ENCODE results near the gene GMPS.
"Not testable (repeated sequence)": the region's sequence is repeated elsewhere in the genome, so short reads cannot be mapped to it uniquely, and the experiment has no call there.

The GMPS gene

GRCh38 chr3:155870133-155870944 is at the start of gene GMPS:
GMPS (plus strand) TSS chr3:155870650; CDS start chr3:155870871, 221 bp downstream.
- DNase-seq = peak; percentile 92

- peak; percentile 91 for DNase-seq
Measured at GRCh38 chr3:155828490-155829098, 41.9 kb upstream of the GMPS start.

GRCh38 chr3:155835341-155836071 is 34.9 kb upstream of the GMPS start:
- DNase-seq = no peak

GRCh38 chr3:155843569-155843968 is 26.9 kb upstream of the GMPS start:
- DNase-seq = no peak

GRCh38 chr3:155846119-155846518 is 24.3 kb upstream of the GMPS start:
- no peak for DNase-seq

GRCh38 chr3:155847993-155848392 is 22.5 kb upstream of the GMPS start:
- no peak for DNase-seq

- DNase-seq = not testable (repeated sequence)
Measured at GRCh38 chr3:155849404-155849803, 21.0 kb upstream of the GMPS start.

GRCh38 chr3:155852341-155852740 is 18.1 kb upstream of the GMPS start:
- DNase-seq = no peak

- DNase-seq = peak; percentile 44
Measured at GRCh38 chr3:155853214-155854140, 17.0 kb upstream of the GMPS start.

GRCh38 chr3:155854141-155854940 is 16.1 kb upstream of the GMPS start, which contains the start of gene SLC33A1:
SLC33A1 (minus strand) TSS chr3:155854427; CDS start chr3:155853997, 430 bp downstream.
- peak; percentile 100 for DNase-seq

GRCh38 chr3:155859859-155860258 is 10.6 kb upstream of the GMPS start:
- peak; percentile 69 for DNase-seq

- DNase-seq = not testable (repeated sequence)
Measured at GRCh38 chr3:155860424-155860823, 10.0 kb upstream of the GMPS start.

GRCh38 chr3:155861476-155862183 is 8.8 kb upstream of the GMPS start:
- DNase-seq = no peak

- DNase-seq = peak; percentile 62
Measured at GRCh38 chr3:155862290-155862982, 8.0 kb upstream of the GMPS start.

GRCh38 chr3:155863072-155863784 is 7.2 kb upstream of the GMPS start:
- DNase-seq = peak; percentile 77

- DNase-seq = no peak
Measured at GRCh38 chr3:155869691-155870090, 759 bp upstream of the GMPS start.

- peak; percentile 67 for DNase-seq
Measured at GRCh38 chr3:155870945-155871745, 695 bp downstream of the GMPS start.

GRCh38 chr3:155871746-155872158 is 1.3 kb downstream of the GMPS start:
- DNase-seq = no peak

Measured in hematopoietic multipotent progenitor cell treated with erythropoietin and hydrocortisone succinate and interleukin-3 and kit ligand, for 8 days (in vitro differentiated cells).